ENCODE data around the gene PNMA8A.

DNA sequence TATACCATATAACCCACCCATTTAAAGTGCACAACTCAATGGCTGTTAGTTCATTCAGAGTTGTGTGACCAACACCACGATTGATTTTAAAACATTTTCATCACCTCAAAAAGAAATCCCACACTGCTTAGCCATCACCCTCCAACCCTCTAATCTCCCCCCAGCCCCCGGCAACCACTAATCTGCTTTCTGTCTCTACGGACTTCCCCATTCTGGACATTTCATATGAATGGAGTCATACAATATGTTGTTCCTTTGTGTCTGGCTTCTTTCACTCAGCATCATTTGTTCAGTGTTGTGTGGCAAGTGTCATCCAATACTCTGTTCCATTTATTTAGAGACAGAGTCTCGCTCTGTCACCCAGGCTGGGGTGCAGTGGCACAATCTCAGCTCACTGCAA lies 28.3 kb upstream of the PNMA8A start:
- TF ChIP-seq EZH2phosphoT487 (IDR thresholded peaks at IDR 0.05; ENCODE audit: insufficient read depth, low read depth) (no peak), EZH2 (IDR thresholded peaks at IDR 0.05; ENCODE audit: insufficient read depth, poor library complexity, severe bottlenecking) (no peak)
